CD4-positive, alpha-beta T cell (primary cell): Measurements from ENCODE around the gene POU2F2. TPM values are rescaled to one million over a fixed set of nuclear protein-coding genes. Genes with fewer than 3 reads are reported as not detected.

Source experiments
- ATAC-seq: fragments of 200-7000 bp; cut with Tn5 transposase; one replicate; pipeline ENCODE4 v1.10.0; 2022; ENCODE audit warnings: mild to moderate bottlenecking; ENCODE audit not compliant: poor library complexity
- CTCF ChIA-PET: fragments of 350-600 bp; sonication (Branson Sonifier 250); formaldehyde crosslinking; loops from one replicate; lab custom pipeline; 2021; ENCODE audit warnings: antibody characterized with exemption, inconsistent platforms; lab: Charles Lee
- POLR2A ChIA-PET: fragments of 350-600 bp; sonication (Branson Sonifier 250); formaldehyde crosslinking; loops from one replicate; lab custom pipeline; 2021; ENCODE audit warnings: antibody characterized with exemption, inconsistent platforms; lab: Charles Lee
- DNase-seq, 14 experiments: peaks; one replicate each; pipeline ENCODE4 v3.0.0-alpha.2; 2013 to 2020; ENCODE audit warnings: mixed read lengths in 2 of 14
- H3K27ac ChIP-seq, 2 donors: one replicate each; pipeline versions ENCODE4 v1.5.1 to v1.7.0; 2013; ENCODE audit warnings: low read length in 2 of 2, low read depth in 1 of 2, mild to moderate bottlenecking in 1 of 2
- H3K27me3 ChIP-seq, 2 experiments: 1 replicate in 1 of 2; 2 replicates in 1 of 2; pipeline versions ENCODE4 v1.6.1 to v1.7.0; 2013; ENCODE audit warnings: low read length in 2 of 2, control low read depth in 1 of 2, mild to moderate bottlenecking in 1 of 2, moderate library complexity in 1 of 2; ENCODE audit not compliant: insufficient read depth in 2 of 2, control insufficient read depth in 1 of 2
- H3K36me3 ChIP-seq: one replicate; pipeline ENCODE4 v1.6.1; 2013; ENCODE audit warnings: low read length, control low read depth; ENCODE audit not compliant: insufficient read depth
- H3K4me1 ChIP-seq: one replicate; pipeline ENCODE4 v1.6.1; 2013; ENCODE audit warnings: low read length, control low read depth; ENCODE audit not compliant: insufficient read depth
- H3K4me3 ChIP-seq: one replicate; pipeline ENCODE4 v1.5.1; 2013; ENCODE audit warnings: mild to moderate bottlenecking, low read length, moderate library complexity
- H3K9me3 ChIP-seq, 2 experiments: 1 replicate in 1 of 2; 2 replicates in 1 of 2; pipeline versions ENCODE4 v1.6.1 to v1.7.0; 2013; ENCODE audit warnings: low read length in 2 of 2, mild to moderate bottlenecking in 2 of 2, control low read depth in 1 of 2, moderate library complexity in 1 of 2; ENCODE audit not compliant: control insufficient read depth in 1 of 2, insufficient read depth in 1 of 2
- H3K27ac Mint-ChIP-seq: one replicate; pipeline ENCODE4 v1.8.0; 2020; ENCODE audit warnings: mixed read lengths
- H3K27me3 Mint-ChIP-seq: one replicate; pipeline ENCODE4 v1.8.0; 2021; ENCODE audit warnings: mixed read lengths
- H3K36me3 Mint-ChIP-seq: one replicate; pipeline ENCODE4 v1.8.0; 2021; ENCODE audit warnings: low read depth, mixed read lengths
- H3K4me1 Mint-ChIP-seq: one replicate; pipeline ENCODE4 v1.8.0; 2021; ENCODE audit warnings: low read depth, mixed read lengths
- H3K4me3 Mint-ChIP-seq: one replicate; pipeline ENCODE4 v1.8.0; 2020; ENCODE audit warnings: mild to moderate bottlenecking, mixed read lengths
- H3K9me3 Mint-ChIP-seq: one replicate; pipeline ENCODE4 v1.8.0; 2020; ENCODE audit warnings: mixed read lengths
- intact Hi-C, 2 experiments: fragments of 100-400 bp; cut with DNase I in 1 of 2; cut with micrococcal nuclease in 1 of 2; formaldehyde crosslinking; loops; one replicate each; pipeline versions ENCODE4 v1.15.1 to v1.9.0; 2023 to 2025; cut with DNase I, micrococcal nuclease
- total RNA-seq, 174 experiments: library from RNA in 2 of 174; stranded (reverse) in 2 of 174; gene quantifications; one replicate each; pipeline ENCODE4 v1.2.3 and lab custom pipeline; 2021 to 2026
- TF ChIP-seq, protein P1 (sequence below): fragments of 200-600 bp; IDR thresholded peaks from one replicate; pipeline ENCODE4 v1.8.0; 2022; ENCODE audit warnings: antibody characterized with exemption, mild to moderate bottlenecking

Gene POU2F2
- total RNA-seq, 2 experiments from 2014 or later = 18.6 to 19.9 TPM

DNA sequence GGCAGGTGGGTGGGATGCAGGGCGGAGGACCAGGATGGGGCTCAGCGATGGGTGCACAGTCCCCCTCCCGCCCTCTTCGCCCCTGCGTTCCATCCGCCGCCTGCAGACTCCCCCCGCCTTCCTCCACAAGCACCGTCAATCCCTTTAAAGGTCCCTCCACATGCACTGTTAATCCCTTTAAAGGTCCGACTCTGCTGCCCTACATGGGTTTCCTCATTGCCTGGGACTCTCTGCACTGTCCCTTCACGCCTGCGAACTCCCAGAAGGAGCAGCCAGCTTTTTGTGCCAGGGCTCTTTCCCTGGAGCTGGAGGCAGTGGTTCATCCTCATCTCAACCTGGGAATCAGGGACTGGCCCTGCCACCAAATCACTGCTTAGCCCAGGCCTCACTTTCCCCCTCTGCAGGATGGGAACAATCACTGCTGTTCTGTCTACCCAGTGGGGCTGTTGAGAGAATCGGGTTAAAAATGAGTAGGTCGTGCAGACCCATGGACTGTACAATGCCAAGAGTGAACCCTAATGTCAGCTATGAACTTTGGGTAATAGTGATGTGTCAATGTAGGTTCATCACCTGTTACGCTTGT lies 35.9 kb downstream of the POU2F2 start:
- DNase-seq = no peak
- TF ChIP-seq, protein P1, sequence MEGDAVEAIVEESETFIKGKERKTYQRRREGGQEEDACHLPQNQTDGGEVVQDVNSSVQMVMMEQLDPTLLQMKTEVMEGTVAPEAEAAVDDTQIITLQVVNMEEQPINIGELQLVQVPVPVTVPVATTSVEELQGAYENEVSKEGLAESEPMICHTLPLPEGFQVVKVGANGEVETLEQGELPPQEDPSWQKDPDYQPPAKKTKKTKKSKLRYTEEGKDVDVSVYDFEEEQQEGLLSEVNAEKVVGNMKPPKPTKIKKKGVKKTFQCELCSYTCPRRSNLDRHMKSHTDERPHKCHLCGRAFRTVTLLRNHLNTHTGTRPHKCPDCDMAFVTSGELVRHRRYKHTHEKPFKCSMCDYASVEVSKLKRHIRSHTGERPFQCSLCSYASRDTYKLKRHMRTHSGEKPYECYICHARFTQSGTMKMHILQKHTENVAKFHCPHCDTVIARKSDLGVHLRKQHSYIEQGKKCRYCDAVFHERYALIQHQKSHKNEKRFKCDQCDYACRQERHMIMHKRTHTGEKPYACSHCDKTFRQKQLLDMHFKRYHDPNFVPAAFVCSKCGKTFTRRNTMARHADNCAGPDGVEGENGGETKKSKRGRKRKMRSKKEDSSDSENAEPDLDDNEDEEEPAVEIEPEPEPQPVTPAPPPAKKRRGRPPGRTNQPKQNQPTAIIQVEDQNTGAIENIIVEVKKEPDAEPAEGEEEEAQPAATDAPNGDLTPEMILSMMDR = no peak
- ATAC-seq = no peak
- peaks cover 4% of the 10 kb centered on the region for H3K4me1 ChIP-seq
- no peak overlapping the region for H3K27ac ChIP-seq
- no peak overlapping the region for H3K27ac Mint-ChIP-seq
- H3K36me3 Mint-ChIP-seq = peaks cover 63% of the 10 kb centered on the region
- CTCF ChIA-PET = interaction anchor here (0.9 kb wide), 1 partner anchor 20 kb away, joined by 3 read pairs; the partner anchor contains the start of gene ZNF574
- POLR2A ChIA-PET = interaction anchor here (0.6 kb wide), 1 partner anchor 860 kb away, joined by 5 read pairs; no protein-coding TSS in a partner anchor
- peaks cover 76% of the 10 kb centered on the region for H3K36me3 ChIP-seq
- no peak overlapping the region for H3K4me3 ChIP-seq
- no peaks in the 10 kb centered on the region for H3K27me3 Mint-ChIP-seq
- no peaks in the 10 kb centered on the region for H3K9me3 Mint-ChIP-seq
- no peaks in the 10 kb centered on the region for H3K9me3 ChIP-seq
- H3K27me3 ChIP-seq = no peaks in the 10 kb centered on the region
- peaks cover 5% of the 10 kb centered on the region for H3K4me1 Mint-ChIP-seq
- no peak overlapping the region for H3K4me3 Mint-ChIP-seq
- intact Hi-C loops = no loop called here

DNA sequence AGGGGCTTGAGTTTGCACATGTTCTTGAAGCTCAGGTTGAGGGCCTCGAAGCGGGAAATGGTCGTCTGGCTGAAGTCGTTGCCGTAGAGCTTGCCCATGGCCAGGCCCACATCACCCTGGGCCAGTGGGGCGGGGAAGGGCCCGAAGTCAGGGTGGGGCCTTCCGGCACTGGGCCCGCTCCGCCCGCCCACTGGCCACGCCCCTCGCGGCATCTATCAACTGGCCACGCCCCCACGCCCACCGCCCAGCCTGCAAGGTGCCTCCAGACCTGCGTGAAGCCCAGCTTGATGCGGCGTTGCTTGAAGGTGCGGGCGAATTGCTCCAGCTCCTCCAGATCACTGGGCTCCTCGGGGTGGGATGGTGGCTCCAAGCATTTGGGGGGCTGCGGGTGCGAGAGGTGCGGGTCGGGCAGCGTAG lies 36.4 kb downstream of the POU2F2 start:
- Histone ChIP-seq H3K27ac (no peak overlapping the region), H3K9me3 (no peaks in the 10 kb centered on the region), H3K36me3 (peaks cover 74% of the 10 kb centered on the region), H3K4me1 (peaks cover 9% of the 10 kb centered on the region), H3K27me3 (no peaks in the 10 kb centered on the region), H3K4me3 (no peak overlapping the region)
- DNase-seq = no peak
- Mint-ChIP-seq H3K27me3 (no peaks in the 10 kb centered on the region), H3K27ac (no peak overlapping the region), H3K4me3 (no peak overlapping the region), H3K36me3 (peaks cover 58% of the 10 kb centered on the region), H3K9me3 (no peaks in the 10 kb centered on the region), H3K4me1 (peaks cover 8% of the 10 kb centered on the region)
- CTCF ChIA-PET = no interaction called here
- POLR2A ChIA-PET = no interaction called here
- intact Hi-C loops = no loop called here
- TF ChIP-seq, protein P1 = no peak
- no peak for ATAC-seq

DNA sequence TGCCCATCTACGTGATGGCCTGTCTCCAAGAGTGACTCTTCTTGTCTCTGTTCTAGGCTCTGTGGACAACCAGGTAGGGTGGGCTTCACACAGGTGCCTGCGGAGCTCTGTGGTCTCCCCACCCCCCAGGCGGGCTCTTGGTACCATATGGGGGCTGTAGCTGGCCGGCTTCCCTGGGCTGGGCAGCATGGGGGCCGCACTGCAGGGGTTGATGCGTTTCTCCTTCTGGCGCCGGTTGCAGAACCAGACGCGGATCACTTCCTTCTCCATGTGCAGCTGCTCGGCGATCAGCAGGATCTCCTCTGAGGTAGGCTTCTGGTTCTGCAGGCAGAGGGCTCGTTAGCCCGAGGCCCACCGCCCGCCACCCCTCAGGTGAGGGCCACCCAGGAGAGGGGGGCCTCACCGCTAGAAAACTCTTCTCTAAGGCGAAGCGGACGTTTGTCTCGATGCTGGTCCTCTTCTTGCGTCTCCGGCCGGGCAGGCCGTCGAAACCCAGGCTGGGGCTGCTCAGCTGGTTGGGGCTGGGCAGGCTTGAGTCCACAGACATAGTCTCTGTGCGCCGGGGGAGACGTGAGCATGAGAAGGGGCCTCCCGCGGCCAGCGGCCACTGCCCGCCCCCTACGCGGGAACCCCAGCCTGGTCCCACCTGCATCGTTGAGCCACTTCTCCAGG lies 37.0 kb downstream of the POU2F2 start:
- TF ChIP-seq, protein P1 = no peak
- DNase-seq (no peak), ATAC-seq (no peak)
- Mint-ChIP-seq H3K27ac (no peak overlapping the region), H3K4me3 (no peak overlapping the region), H3K4me1 (peaks cover 11% of the 10 kb centered on the region), H3K36me3 (peaks cover 62% of the 10 kb centered on the region), H3K27me3 (no peaks in the 10 kb centered on the region), H3K9me3 (no peaks in the 10 kb centered on the region)
- no peak overlapping the region for H3K4me3 ChIP-seq
- ChIA-PET CTCF (no interaction called here), POLR2A (no interaction called here)
- no peaks in the 10 kb centered on the region for H3K27me3 ChIP-seq
- H3K36me3 ChIP-seq = peaks cover 71% of the 10 kb centered on the region
- peaks cover 14% of the 10 kb centered on the region for H3K4me1 ChIP-seq
- intact Hi-C loops = no loop called here
- H3K9me3 ChIP-seq = no peaks in the 10 kb centered on the region
- no peak overlapping the region for H3K27ac ChIP-seq
